Osteoblast (primary cell): ENCODE data around the gene UPP1. TPM values are rescaled to one million over a fixed set of nuclear protein-coding genes. Genes with fewer than 3 reads are reported as not detected.
"Not testable (repeated sequence)": the region's sequence is repeated elsewhere in the genome, so short reads cannot be mapped to it uniquely, and the experiment has no call there.

Source experiments
- DNase-seq: peaks from one replicate; pipeline ENCODE4 v3.0.0; 2011; ENCODE audit warnings: low spot score, mixed read lengths; ENCODE audit not compliant: insufficient read length; ENCODE audit errors: missing footprints
- H2AFZ ChIP-seq: 2 replicates; pipeline ENCODE4 v1.6.0; 2011; ENCODE audit warnings: mild to moderate bottlenecking, low read length
- H3K27ac ChIP-seq: 2 replicates; pipeline ENCODE4 v1.5.1; 2011; ENCODE audit warnings: mild to moderate bottlenecking, low read depth, low read length, moderate library complexity
- H3K27me3 ChIP-seq: 2 replicates; pipeline ENCODE4 v1.6.0; 2012; ENCODE audit warnings: mild to moderate bottlenecking, control low read depth, inconsistent platforms, low read length, moderate library complexity; ENCODE audit not compliant: insufficient read depth
- H3K36me3 ChIP-seq: 2 replicates; pipeline ENCODE4 v1.5.1; 2011; ENCODE audit warnings: mild to moderate bottlenecking, low read length, control low read depth, moderate library complexity; ENCODE audit not compliant: insufficient read depth
- H3K4me1 ChIP-seq: 2 replicates; pipeline ENCODE4 v1.5.1; 2011; ENCODE audit warnings: mild to moderate bottlenecking, low read length, control low read depth, moderate library complexity; ENCODE audit not compliant: insufficient read depth
- H3K4me2 ChIP-seq: 2 replicates; pipeline ENCODE4 v1.6.0; 2011; ENCODE audit warnings: mild to moderate bottlenecking, low read length; ENCODE audit not compliant: insufficient read depth
- H3K4me3 ChIP-seq: fragments of 200-600 bp; sonication (generic); 3 replicates; pipeline ENCODE4 v1.5.1; 2012; ENCODE audit warnings: mild to moderate bottlenecking, low read length, inconsistent platforms; ENCODE audit not compliant: insufficient read depth
- H3K79me2 ChIP-seq: 2 replicates; pipeline ENCODE4 v1.6.0; 2012; ENCODE audit warnings: mild to moderate bottlenecking, low read length, control low read depth, inconsistent platforms; ENCODE audit not compliant: insufficient read depth
- H3K9me3 ChIP-seq: 2 replicates; pipeline ENCODE4 v1.5.1; 2011; ENCODE audit warnings: low read depth, low read length, control low read depth
- H4K20me1 ChIP-seq: 2 replicates; pipeline ENCODE4 v1.6.0; 2012; ENCODE audit warnings: mild to moderate bottlenecking, low read length, control low read depth; ENCODE audit not compliant: insufficient read depth
- CTCF ChIP-seq: IDR thresholded peaks from 2 replicates; pipeline ENCODE4 v1.5.1; 2011; ENCODE audit warnings: mild to moderate bottlenecking, low read depth, low read length, moderate library complexity; ENCODE audit errors: extremely low read depth
- total RNA-seq: library from RNA; depleted of rRNA; stranded (reverse); fragments of >200 nt; gene quantifications from 2 replicates; pipeline ENCODE4 v1.2.3, GENCODE V29; 2012

UPP1 gene
- total RNA-seq, 1 donor = 35.5 TPM

- Histone ChIP-seq H3K36me3 (no peaks in the 10 kb centered on the region), H2AFZ (no peak overlapping the region), H3K4me2 (no peak overlapping the region), H3K4me3 (no peak overlapping the region), H3K9me3 (no peaks in the 10 kb centered on the region), H3K79me2 (no peaks in the 10 kb centered on the region), H4K20me1 (no peaks in the 10 kb centered on the region), H3K27ac (no peak overlapping the region), H3K4me1 (peaks cover 3% of the 10 kb centered on the region), H3K27me3 (peaks cover 6% of the 10 kb centered on the region)
- TF ChIP-seq CTCF = no peak
- no peak for DNase-seq
These were observed 55.3 kb downstream of the UPP1 start for GRCh38 chr7:48144291-48144768.

DNA sequence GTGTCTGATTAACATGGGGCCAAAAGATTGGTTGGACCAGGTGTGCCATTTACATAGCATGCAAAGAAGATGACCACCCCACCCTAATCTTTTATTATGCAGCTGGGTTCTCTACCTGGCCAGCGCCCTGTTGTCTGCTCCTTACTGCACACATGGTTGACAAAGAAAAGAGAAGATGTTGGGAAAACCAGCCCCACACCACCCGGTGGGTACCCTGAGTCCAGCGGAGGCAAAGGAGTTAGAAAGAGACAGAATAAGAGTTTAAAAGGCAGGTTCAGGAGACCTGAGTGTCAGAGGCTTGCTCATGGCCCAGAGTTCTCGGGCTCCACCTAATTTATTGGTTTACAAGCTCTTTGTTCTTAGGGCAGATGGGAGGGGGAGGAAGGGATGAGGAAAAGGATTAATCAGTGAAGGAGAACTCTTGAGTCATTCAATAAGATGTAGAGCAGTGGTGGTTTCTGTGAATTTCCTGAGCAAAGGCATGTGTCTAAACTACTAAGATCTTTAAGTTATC lies 58.1 kb downstream of the UPP1 start:
- H3K27ac ChIP-seq = no peak overlapping the region
- H3K27me3 ChIP-seq = peaks cover 6% of the 10 kb centered on the region
- no peak for DNase-seq
- no peaks in the 10 kb centered on the region for H4K20me1 ChIP-seq
- no peak overlapping the region for H3K4me3 ChIP-seq
- no peaks in the 10 kb centered on the region for H3K9me3 ChIP-seq
- H3K36me3 ChIP-seq = no peaks in the 10 kb centered on the region
- no peak for TF ChIP-seq CTCF
- H3K4me1 ChIP-seq = no peaks in the 10 kb centered on the region
- H3K79me2 ChIP-seq = no peaks in the 10 kb centered on the region
- no peak overlapping the region for H3K4me2 ChIP-seq
- no peak overlapping the region for H2AFZ ChIP-seq

- not testable (repeated sequence) for H3K79me2 ChIP-seq, DNase-seq, H3K27me3 ChIP-seq
These were observed 58.6 kb downstream of the UPP1 start for GRCh38 chr7:48147690-48148089.

GRCh38 chr7:48148311-48148710 lies 59.2 kb downstream of the UPP1 start:
- Histone ChIP-seq H3K4me3 (no peak overlapping the region), H4K20me1 (no peaks in the 10 kb centered on the region), H3K79me2 (no peaks in the 10 kb centered on the region), H3K4me1 (no peaks in the 10 kb centered on the region), H3K27ac (no peak overlapping the region), H2AFZ (no peak overlapping the region), H3K9me3 (no peaks in the 10 kb centered on the region), H3K36me3 (no peaks in the 10 kb centered on the region), H3K4me2 (no peak overlapping the region), H3K27me3 (peaks cover 6% of the 10 kb centered on the region)
- DNase-seq = no peak
- no peak for TF ChIP-seq CTCF

More at GRCh38 chr7:48147690-48148089, 58.6 kb downstream of the UPP1 start:
- H3K36me3 ChIP-seq, H3K27ac ChIP-seq, H3K9me3 ChIP-seq, H3K4me1 ChIP-seq, H4K20me1 ChIP-seq, H3K4me2 ChIP-seq, H2AFZ ChIP-seq, H3K4me3 ChIP-seq: not testable (repeated sequence)
